HG03521 (cell line): ENCODE measurements around the gene HCST.

Experiments used
- ATAC-seq: cut with Tn5 transposase; IDR thresholded peaks from one replicate; pipeline ENCODE4 v1.9.1; 2021; ENCODE audit warnings: mild to moderate bottlenecking, moderate library complexity; ENCODE audit not compliant: unreplicated experiment

The HCST gene

DNA sequence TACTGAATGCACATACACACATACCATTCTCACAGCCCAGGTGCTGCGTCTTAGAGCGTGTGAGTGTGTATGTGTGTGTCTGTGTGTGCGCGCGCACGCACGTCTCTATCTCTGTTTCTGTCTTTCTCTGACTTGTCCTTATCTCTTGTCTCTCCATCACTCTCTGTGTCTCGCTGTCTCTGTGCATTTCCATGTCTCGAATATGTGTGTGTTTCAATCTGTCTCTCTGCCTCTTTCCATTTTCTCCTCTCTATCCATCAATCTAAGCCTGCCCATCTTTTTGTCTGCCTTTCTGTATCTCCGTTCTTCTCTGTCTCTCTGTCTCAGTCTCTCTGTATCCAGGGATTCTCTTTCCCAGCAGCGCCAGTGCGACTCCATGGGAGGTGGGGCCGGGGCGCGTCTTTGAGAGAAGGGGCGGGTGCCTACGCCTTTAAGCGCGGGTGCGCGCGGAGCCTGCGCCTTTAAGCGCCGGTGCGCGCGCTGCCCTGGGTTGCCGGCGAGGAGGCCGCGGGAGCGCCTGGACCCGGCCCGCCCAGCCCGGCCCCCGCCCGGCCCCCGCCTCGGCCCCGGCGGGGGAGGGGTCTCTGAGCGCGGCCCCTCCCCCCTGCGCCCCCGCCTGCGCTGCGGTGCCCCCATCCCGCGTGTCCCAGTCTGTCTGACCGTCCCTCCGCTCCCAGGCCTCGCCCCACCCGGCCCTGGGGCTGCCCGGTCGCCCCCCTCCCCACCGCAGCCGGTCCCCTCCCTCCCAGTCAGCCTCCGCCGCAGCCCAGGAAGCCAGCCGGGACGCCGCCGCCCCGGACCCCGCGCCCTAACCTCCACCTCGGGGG lies 33.8 kb downstream of the HCST start, which contains the start of gene LRFN3:
Gene LRFN3, plus strand, starts transcription at position 464 of the 827 bp plus-strand sequence. CDS start 3,052 bp downstream, outside the sequence.
- no peak for ATAC-seq

DNA sequence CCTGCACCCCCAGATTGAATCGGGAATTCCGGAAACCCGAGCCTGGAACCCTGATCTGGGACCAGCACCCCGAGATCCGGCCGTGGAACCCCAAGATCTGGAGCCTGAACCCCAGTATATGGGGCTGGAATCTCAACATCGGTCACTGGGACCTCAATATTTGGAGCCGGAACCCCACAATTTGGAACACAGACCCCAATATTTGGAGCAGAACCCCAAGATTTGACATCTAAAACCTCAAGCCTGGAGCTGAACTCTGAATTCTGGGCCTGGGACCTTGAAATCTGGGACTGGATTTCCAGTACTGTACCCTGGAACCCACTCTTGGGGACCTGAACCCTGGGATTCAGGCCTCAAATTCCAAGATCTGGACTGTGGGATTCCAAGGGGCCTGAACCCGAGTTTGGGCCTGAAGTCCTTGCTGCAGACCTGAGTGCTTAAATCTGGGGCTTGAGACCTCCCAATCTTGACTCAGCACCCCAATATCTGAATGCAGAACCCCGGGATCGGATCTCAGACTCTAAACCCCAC lies 34.5 kb downstream of the HCST start:
- ATAC-seq, result no peak

DNA sequence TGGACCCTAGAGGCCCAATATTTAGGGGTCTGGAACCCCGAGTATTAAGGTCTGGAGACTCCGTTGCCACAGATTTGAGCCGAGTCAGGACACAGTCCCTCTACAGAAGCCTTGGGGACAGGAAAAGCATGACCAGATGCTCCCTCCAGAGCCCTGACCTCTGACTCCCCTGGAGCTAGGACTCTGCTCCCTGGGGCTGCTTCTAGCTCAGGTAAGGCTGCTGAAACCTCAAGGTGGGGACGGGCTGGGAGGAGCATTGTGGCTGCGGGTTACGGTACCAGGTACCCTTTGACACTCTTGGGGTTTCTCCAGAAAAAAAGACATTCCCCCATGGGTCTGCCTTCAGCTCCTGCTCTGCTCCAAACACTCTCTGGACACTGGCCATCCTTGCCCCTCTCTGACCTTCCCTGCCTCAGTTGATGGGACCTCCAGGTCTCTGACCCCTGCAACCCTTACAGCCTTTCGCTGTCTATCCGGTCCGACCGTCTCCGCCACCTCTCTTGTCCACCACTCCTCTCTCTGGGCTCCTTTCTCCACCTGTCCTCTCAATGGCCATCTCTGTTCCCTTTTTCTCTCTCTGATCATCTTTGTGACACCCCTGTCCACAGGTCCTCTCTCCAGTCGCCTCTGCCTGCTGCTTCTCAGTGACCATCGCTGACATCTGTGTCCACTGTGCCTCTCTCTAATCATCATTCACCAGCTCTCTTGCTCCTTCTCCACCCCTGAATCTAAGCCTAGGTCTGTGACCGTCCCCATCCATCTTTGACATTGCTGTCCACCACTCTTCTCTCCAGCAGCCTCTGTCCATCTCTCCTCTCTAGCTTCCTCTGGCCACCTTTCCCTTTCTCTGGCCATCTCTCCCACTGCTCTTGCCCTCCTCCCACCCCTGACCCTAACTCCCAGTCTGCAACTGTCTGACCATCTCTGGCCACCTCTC lies 35.3 kb downstream of the HCST start:
- ATAC-seq, result no peak

GRCh38 chr19:35938282-35939224 lies 36.2 kb downstream of the HCST start:
- no peak for ATAC-seq

GRCh38 chr19:35939307-35940077 lies 37.2 kb downstream of the HCST start:
- no peak for ATAC-seq

DNA sequence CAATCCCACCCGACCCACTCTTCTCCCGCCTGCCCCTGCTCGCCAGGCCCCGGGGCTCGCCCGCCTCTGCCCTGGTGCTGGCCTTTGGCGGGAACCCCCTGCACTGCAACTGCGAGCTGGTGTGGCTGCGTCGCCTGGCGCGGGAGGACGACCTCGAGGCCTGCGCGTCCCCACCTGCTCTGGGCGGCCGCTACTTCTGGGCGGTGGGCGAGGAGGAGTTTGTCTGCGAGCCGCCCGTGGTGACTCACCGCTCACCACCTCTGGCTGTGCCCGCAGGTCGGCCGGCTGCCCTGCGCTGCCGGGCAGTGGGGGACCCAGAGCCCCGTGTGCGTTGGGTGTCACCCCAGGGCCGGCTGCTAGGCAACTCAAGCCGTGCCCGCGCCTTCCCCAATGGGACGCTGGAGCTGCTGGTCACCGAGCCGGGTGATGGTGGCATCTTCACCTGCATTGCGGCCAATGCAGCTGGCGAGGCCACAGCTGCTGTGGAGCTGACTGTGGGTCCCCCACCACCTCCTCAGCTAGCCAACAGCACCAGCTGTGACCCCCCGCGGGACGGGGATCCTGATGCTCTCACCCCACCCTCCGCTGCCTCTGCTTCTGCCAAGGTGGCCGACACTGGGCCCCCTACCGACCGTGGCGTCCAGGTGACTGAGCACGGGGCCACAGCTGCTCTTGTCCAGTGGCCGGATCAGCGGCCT lies 37.9 kb downstream of the HCST start:
- no peak for ATAC-seq

DNA sequence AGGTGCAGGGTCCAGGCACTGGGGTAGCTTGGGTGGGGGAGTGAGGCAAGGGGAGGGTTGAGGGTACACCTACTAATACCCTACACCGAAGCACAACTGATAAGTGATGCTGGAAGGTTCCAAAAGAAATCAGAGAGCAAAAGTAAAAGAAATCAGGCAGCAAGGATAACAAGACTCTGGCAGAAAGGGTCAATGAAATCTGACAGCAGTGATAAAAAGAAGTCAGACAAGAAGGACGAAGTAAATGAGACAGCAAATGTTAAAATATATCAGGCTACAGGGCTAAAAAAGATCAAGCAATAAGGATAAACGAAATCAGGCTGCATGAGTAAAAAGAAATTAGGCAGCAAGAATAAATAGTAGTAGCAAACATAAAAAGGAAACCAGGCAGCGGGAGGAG lies 38.5 kb downstream of the HCST start:
- no peak for ATAC-seq

- no peak for ATAC-seq
Measured at GRCh38 chr19:35942235-35942634, 39.9 kb downstream of the HCST start.

- no peak for ATAC-seq
Measured at GRCh38 chr19:35943321-35944301, 41.3 kb downstream of the HCST start.

- ATAC-seq, result no peak
Measured at GRCh38 chr19:35944556-35944955, 42.2 kb downstream of the HCST start.

GRCh38 chr19:35945121-35945790 lies 42.9 kb downstream of the HCST start:
- ATAC-seq, result no peak

DNA sequence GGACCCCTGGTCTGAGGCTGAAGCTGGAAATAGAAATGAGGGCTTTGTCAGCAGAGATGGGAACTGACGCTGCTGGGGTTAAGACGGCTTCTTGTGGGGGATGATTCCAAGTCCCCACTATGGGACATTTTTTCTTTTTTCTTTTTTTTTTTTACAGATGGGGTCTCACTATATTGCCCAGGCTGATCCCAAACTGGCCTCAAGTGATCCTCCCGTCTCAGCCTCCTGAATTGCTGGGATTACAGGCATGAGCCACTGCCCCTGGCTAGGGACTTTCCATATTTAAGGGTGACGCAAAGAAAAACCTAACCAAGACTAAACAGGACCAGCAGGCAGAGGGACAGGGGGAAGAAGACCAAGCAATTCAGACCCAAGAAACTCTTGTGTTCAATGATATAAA lies 43.9 kb downstream of the HCST start:
- no peak for ATAC-seq

- ATAC-seq, result no peak
Measured at GRCh38 chr19:35949131-35949530, 46.8 kb downstream of the HCST start.
